Neural progenitor cell (in vitro differentiated cells): ENCODE results near the gene SLFN14.

Source experiments
- CTCF ChIP-seq: fragments of 200-600 bp; sonication (generic); IDR thresholded peaks from 2 replicates; pipeline ENCODE4 v1.5.1; 2017; ENCODE audit warnings: antibody characterized with exemption, mild to moderate bottlenecking
- EZH2 ChIP-seq: fragments of 200-600 bp; sonication (generic); IDR thresholded peaks from 2 replicates; pipeline ENCODE4 v1.6.1; 2017; ENCODE audit warnings: antibody characterized with exemption, mild to moderate bottlenecking, moderate library complexity

GRCh38 chr17:35557353-35557752, 3.3 kb downstream of the SLFN14 start:
- TF ChIP-seq CTCF, result no peak
- no peak for TF ChIP-seq EZH2
